Parathyroid adenoma (tissue), 2 donors: Measurements from ENCODE around the gene TAMALIN.

Source experiments
- H2AFZ ChIP-seq: fragments of 300-600 bp; sonication (generic); one replicate; pipeline ENCODE4 v1.7.0; 2017; ENCODE audit warnings: antibody characterized with exemption, mild to moderate bottlenecking
- H3K27ac ChIP-seq: fragments of 300-600 bp; sonication (generic); one replicate; pipeline ENCODE4 v1.7.0; 2017
- H3K27me3 ChIP-seq: fragments of 300-600 bp; sonication (generic); one replicate; pipeline ENCODE4 v1.7.0; 2017; ENCODE audit warnings: low read length; ENCODE audit not compliant: control insufficient read depth, insufficient read depth
- H3K36me3 ChIP-seq: fragments of 300-600 bp; sonication (generic); one replicate; pipeline ENCODE4 v1.7.0; 2017; ENCODE audit warnings: low read length; ENCODE audit not compliant: control insufficient read depth, insufficient read depth
- H3K4me1 ChIP-seq: fragments of 300-600 bp; sonication (generic); one replicate; pipeline ENCODE4 v1.7.0; 2017; ENCODE audit warnings: control low read depth
- H3K4me2 ChIP-seq: fragments of 300-600 bp; sonication (generic); one replicate; pipeline ENCODE4 v1.7.0; 2017; ENCODE audit warnings: low read length
- H3K4me3 ChIP-seq: fragments of 300-600 bp; sonication (generic); one replicate; pipeline ENCODE4 v1.7.0; 2017; ENCODE audit warnings: low read depth, low read length
- H3K79me2 ChIP-seq: fragments of 300-600 bp; sonication (generic); one replicate; pipeline ENCODE4 v1.7.0; 2017; ENCODE audit warnings: control low read depth
- H3K9ac ChIP-seq: fragments of 300-600 bp; sonication (generic); one replicate; pipeline ENCODE4 v1.7.0; 2017; ENCODE audit warnings: mild to moderate bottlenecking
- H3K9me3 ChIP-seq: fragments of 300-600 bp; sonication (generic); one replicate; pipeline ENCODE4 v1.7.0; 2017; ENCODE audit warnings: low read length; ENCODE audit not compliant: control insufficient read depth
- CTCF ChIP-seq: fragments of 300-600 bp; sonication (generic); IDR thresholded peaks from one replicate; pipeline ENCODE4 v1.7.0; 2017; ENCODE audit warnings: antibody characterized with exemption, mild to moderate bottlenecking
- donor health status: primary hyperparathyroidism.

The TAMALIN gene

GRCh38 chr12:52032804-52033445, 26.2 kb downstream of the TAMALIN start:
- Histone ChIP-seq H3K79me2 (no peaks in the 10 kb centered on the region), H3K9me3 (no peaks in the 10 kb centered on the region), H3K36me3 (no peaks in the 10 kb centered on the region), H2AFZ (peak overlapping the region; percentile 65), H3K27ac (peak overlapping the region; percentile 93), H3K4me3 (peak overlapping the region; percentile 62), H3K27me3 (no peaks in the 10 kb centered on the region), H3K4me1 (peaks cover 22% of the 10 kb centered on the region), H3K4me2 (peak overlapping the region; percentile 78), H3K9ac (no peak overlapping the region)
- no peak for TF ChIP-seq CTCF

GRCh38 chr12:52033446-52034140, 26.8 kb downstream of the TAMALIN start:
- H3K9ac ChIP-seq: no peak overlapping the region
- no peak for TF ChIP-seq CTCF
- no peaks in the 10 kb centered on the region for H3K36me3 ChIP-seq
- H3K27me3 ChIP-seq: no peaks in the 10 kb centered on the region
- H3K9me3 ChIP-seq: no peaks in the 10 kb centered on the region
- peaks cover 27% of the 10 kb centered on the region for H3K4me1 ChIP-seq
- peak overlapping the region; percentile 48 for H3K4me2 ChIP-seq
- H3K79me2 ChIP-seq: peaks cover 2% of the 10 kb centered on the region
- H2AFZ ChIP-seq: peak overlapping the region; percentile 65
- peak overlapping the region; percentile 93 for H3K27ac ChIP-seq
- H3K4me3 ChIP-seq: peak overlapping the region; percentile 37

- Histone ChIP-seq H3K27me3 (no peaks in the 10 kb centered on the region), H3K36me3 (no peaks in the 10 kb centered on the region), H3K4me1 (peaks cover 27% of the 10 kb centered on the region), H3K79me2 (peaks cover 2% of the 10 kb centered on the region), H3K9ac (no peak overlapping the region), H2AFZ (no peak overlapping the region), H3K9me3 (no peaks in the 10 kb centered on the region), H3K4me3 (no peak overlapping the region), H3K4me2 (no peak overlapping the region), H3K27ac (peak overlapping the region; percentile 94)
- TF ChIP-seq CTCF: no peak
These were observed 28.4 kb downstream of the TAMALIN start for GRCh38 chr12:52035190-52035589.

- Histone ChIP-seq H3K4me3 (no peak overlapping the region), H3K9ac (peak overlapping the region; percentile 83), H3K36me3 (no peaks in the 10 kb centered on the region), H3K27ac (peak overlapping the region; percentile 94), H2AFZ (peak overlapping the region; percentile 89), H3K4me2 (no peak overlapping the region), H3K79me2 (peaks cover 2% of the 10 kb centered on the region), H3K27me3 (no peaks in the 10 kb centered on the region), H3K9me3 (no peaks in the 10 kb centered on the region), H3K4me1 (peaks cover 27% of the 10 kb centered on the region)
- no peak for TF ChIP-seq CTCF
These were observed 29.2 kb downstream of the TAMALIN start for GRCh38 chr12:52035926-52036325.
